NCI-H460 (cell line): Measurements from ENCODE around the gene CORO2A. TPM values are rescaled to one million over a fixed set of nuclear protein-coding genes. Genes with fewer than 3 reads are reported as not detected.

Experiments used
- DNase-seq: peaks from one replicate; pipeline ENCODE4 v3.0.0-alpha.2; 2016; ENCODE audit warnings: low read depth; ENCODE audit errors: extremely low read depth
- polyA plus RNA-seq: library from polyadenylated mRNA; depleted of rRNA; stranded (reverse); fragments of >200 nt; gene quantifications from 2 replicates; pipeline ENCODE4 v1.2.3, GENCODE V29; 2014; cell fraction: nucleus; rRNA removed
- total RNA-seq: library from RNA; depleted of rRNA; stranded (reverse); fragments of >200 nt; shearing (Covaris generic); gene quantifications from 2 replicates; pipeline ENCODE4 v1.2.3, GENCODE V29; 2014; rRNA removed

The CORO2A gene
- 0.69 and 0.92 TPM in 2 replicates for total RNA-seq
- polyA plus RNA-seq, result 0.68 and 0.74 TPM in 2 replicates

GRCh38 chr9:98192503-98193335 lies at the start of gene CORO2A:
Gene CORO2A, minus strand, starts transcription at chr9:98192637. Its CDS starts 34,977 bp downstream, at chr9:98157660.
- peak; percentile 65 for DNase-seq

GRCh38 chr9:98241357-98242300 lies 49.2 kb upstream of the CORO2A start:
- DNase-seq, result no peak

GRCh38 chr9:98240475-98240874 lies 48.0 kb upstream of the CORO2A start:
- DNase-seq, result no peak

- no peak for DNase-seq
Observed at GRCh38 chr9:98236901-98237487, 44.6 kb upstream of the CORO2A start.

- no peak for DNase-seq
Observed at GRCh38 chr9:98235126-98235525, 42.7 kb upstream of the CORO2A start.

- no peak for DNase-seq
Observed at GRCh38 chr9:98234245-98234825, 41.9 kb upstream of the CORO2A start.

- no peak for DNase-seq
Observed at GRCh38 chr9:98232926-98233325, 40.5 kb upstream of the CORO2A start.

GRCh38 chr9:98231770-98232478 lies 39.5 kb upstream of the CORO2A start:
- DNase-seq, result no peak

GRCh38 chr9:98230789-98231188 lies 38.4 kb upstream of the CORO2A start:
- DNase-seq, result no peak

GRCh38 chr9:98230304-98230703 lies 37.9 kb upstream of the CORO2A start:
- no peak for DNase-seq

- DNase-seq, result no peak
Observed at GRCh38 chr9:98229620-98230019, 37.2 kb upstream of the CORO2A start.

GRCh38 chr9:98229090-98229395 lies 36.6 kb upstream of the CORO2A start:
- DNase-seq, result no peak

GRCh38 chr9:98228392-98229089 lies 36.1 kb upstream of the CORO2A start:
- no peak for DNase-seq

GRCh38 chr9:98227883-98228282 lies 35.4 kb upstream of the CORO2A start:
- no peak for DNase-seq

GRCh38 chr9:98226957-98227356 lies 34.5 kb upstream of the CORO2A start:
- no peak for DNase-seq

- no peak for DNase-seq
Observed at GRCh38 chr9:98226516-98226915, 34.1 kb upstream of the CORO2A start.

- no peak for DNase-seq
Observed at GRCh38 chr9:98225015-98225442, 32.6 kb upstream of the CORO2A start.

- DNase-seq, result peak; percentile 84
Observed at GRCh38 chr9:98222885-98223691, 30.7 kb upstream of the CORO2A start.

GRCh38 chr9:98220911-98221310 lies 28.5 kb upstream of the CORO2A start:
- DNase-seq, result no peak
